GM10248 (cell line): ENCODE data around the gene FBXO24.
"Not testable (repeated sequence)": the region's sequence is repeated elsewhere in the genome, so short reads cannot be mapped to it uniquely, and the experiment has no call there.

ENCODE experiments used
- CTCF ChIA-PET: fragments of 300-600 bp; sonication (Branson Sonifier 250); formaldehyde crosslinking; extraction: SDS; loops from one replicate; lab custom pipeline; 2021; ENCODE audit warnings: antibody characterized with exemption; lab: Yijun Ruan, JAX
- POLR2A ChIA-PET: fragments of 350-650 bp; sonication (Branson Sonifier 250); formaldehyde crosslinking; extraction: SDS; loops from one replicate; lab custom pipeline; 2020; ENCODE audit warnings: antibody characterized with exemption; lab: Yijun Ruan, JAX
- DNase-seq: peaks from one replicate; pipeline ENCODE4 v3.0.0; 2012; ENCODE audit errors: extremely low spot score
- TF ChIP-seq, protein P1 (sequence below): IDR thresholded peaks from 2 replicates; pipeline ENCODE4 v1.5.1; 2012; ENCODE audit warnings: mild to moderate bottlenecking, low read depth; ENCODE audit errors: extremely low read depth, missing control alignments, control extremely low read depth

Gene FBXO24

GRCh38 chr7:100563100-100563564 is 23.0 kb upstream of the FBXO24 start:
- DNase-seq = no peak
- ChIA-PET CTCF (interaction anchor here (0.9 to 11.9 kb wide), 19 partner anchors 10 to 180 kb away, joined by 3 to 288 read pairs (median 9); partner anchors contain the start of genes FBXO24, POP7 and SAP25), POLR2A (no interaction called here)
- TF ChIP-seq, protein P1, sequence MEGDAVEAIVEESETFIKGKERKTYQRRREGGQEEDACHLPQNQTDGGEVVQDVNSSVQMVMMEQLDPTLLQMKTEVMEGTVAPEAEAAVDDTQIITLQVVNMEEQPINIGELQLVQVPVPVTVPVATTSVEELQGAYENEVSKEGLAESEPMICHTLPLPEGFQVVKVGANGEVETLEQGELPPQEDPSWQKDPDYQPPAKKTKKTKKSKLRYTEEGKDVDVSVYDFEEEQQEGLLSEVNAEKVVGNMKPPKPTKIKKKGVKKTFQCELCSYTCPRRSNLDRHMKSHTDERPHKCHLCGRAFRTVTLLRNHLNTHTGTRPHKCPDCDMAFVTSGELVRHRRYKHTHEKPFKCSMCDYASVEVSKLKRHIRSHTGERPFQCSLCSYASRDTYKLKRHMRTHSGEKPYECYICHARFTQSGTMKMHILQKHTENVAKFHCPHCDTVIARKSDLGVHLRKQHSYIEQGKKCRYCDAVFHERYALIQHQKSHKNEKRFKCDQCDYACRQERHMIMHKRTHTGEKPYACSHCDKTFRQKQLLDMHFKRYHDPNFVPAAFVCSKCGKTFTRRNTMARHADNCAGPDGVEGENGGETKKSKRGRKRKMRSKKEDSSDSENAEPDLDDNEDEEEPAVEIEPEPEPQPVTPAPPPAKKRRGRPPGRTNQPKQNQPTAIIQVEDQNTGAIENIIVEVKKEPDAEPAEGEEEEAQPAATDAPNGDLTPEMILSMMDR = no peak

- CTCF ChIA-PET = interaction anchor here (0.9 to 11.9 kb wide), 25 partner anchors 9 to 288 kb away, joined by 3 to 288 read pairs (median 6); partner anchors contain the start of genes FBXO24, POP7, SAP25 and TSC22D4
- peak; percentile 83 for DNase-seq
- POLR2A ChIA-PET = no interaction called here
- TF ChIP-seq, protein P1 = peak; percentile 80
Measured at GRCh38 chr7:100563809-100564400, 22.2 kb upstream of the FBXO24 start.

GRCh38 chr7:100564405-100564804 is 21.7 kb upstream of the FBXO24 start:
- CTCF ChIA-PET = interaction anchor here (1.0 to 11.9 kb wide), 24 partner anchors 9 to 287 kb away, joined by 3 to 288 read pairs (median 6); partner anchors contain the start of genes FBXO24, POP7, SAP25 and TSC22D4
- DNase-seq = not testable (repeated sequence)
- POLR2A ChIA-PET = interaction anchor here (0.6 kb wide), 1 partner anchor 93 kb away, joined by 4 read pairs; no protein-coding TSS in a partner anchor

DNA sequence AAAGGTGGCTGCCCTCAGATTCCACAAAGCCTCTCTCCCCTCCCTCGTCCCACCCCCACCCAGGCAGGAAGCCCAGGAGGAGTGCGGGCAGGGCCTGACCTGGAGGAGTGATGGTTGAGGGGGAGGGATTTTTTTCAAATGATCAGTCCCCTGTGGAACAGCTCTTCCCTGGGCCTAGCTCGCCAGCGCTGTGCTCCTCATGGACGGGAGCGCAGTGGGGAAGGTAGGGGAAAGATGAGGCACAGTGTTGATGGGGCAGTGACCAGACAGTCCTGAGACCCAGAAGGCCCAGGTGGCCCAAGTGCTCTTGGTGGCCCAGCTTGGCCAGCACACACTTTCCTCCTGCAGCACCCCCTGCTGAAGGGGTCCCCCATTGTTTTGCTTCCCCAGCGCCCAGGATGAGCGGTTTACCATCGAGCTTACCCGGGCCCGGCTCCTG is 21.0 kb upstream of the FBXO24 start:
- TF ChIP-seq, protein P1 = no peak
- CTCF ChIA-PET = interaction anchor here (1.0 to 11.9 kb wide), 19 partner anchors 8 to 181 kb away, joined by 3 to 288 read pairs (median 8); partner anchors contain the start of genes FBXO24, POP7, SAP25 and TSC22D4
- no peak for DNase-seq
- POLR2A ChIA-PET = no interaction called here

- POLR2A ChIA-PET = no interaction called here
- TF ChIP-seq, protein P1 = no peak
- CTCF ChIA-PET = interaction anchor here (0.9 to 11.9 kb wide), 11 partner anchors 16 to 160 kb away, joined by 3 to 288 read pairs (median 6); no protein-coding TSS in a partner anchor
- no peak for DNase-seq
Measured at GRCh38 chr7:100566018-100566531, 20.1 kb upstream of the FBXO24 start.

- ChIA-PET CTCF (interaction anchor here (0.9 to 11.9 kb wide), 5 partner anchors 15 to 84 kb away, joined by 3 to 288 read pairs (median 4); no protein-coding TSS in a partner anchor), POLR2A (no interaction called here)
- TF ChIP-seq, protein P1 = no peak
- DNase-seq = no peak
Measured at GRCh38 chr7:100567031-100567730, 18.9 kb upstream of the FBXO24 start.
